Vagina (tissue), 2 donors: ENCODE data around the gene GRHPR. TPM values are rescaled to one million over a fixed set of nuclear protein-coding genes. Genes with fewer than 3 reads are reported as not detected.

Experiments
- DNase-seq, 2 donors: peaks; one replicate each; pipeline ENCODE4 v3.0.0-alpha.2; 2017; ENCODE audit errors: extremely low spot score in 2 of 2
- H3K27ac ChIP-seq: fragments of 200-600 bp; sonication (generic); one replicate; pipeline ENCODE4 v1.5.1; 2019
- H3K27me3 ChIP-seq: fragments of 200-600 bp; sonication (generic); one replicate; pipeline ENCODE4 v1.5.1; 2019
- H3K36me3 ChIP-seq, 2 donors: fragments of 200-600 bp; sonication (generic); one replicate each; pipeline ENCODE4 v1.5.1; 2017 to 2019
- H3K4me1 ChIP-seq: fragments of 200-600 bp; sonication (generic); one replicate; pipeline ENCODE4 v1.5.1; 2019
- H3K4me3 ChIP-seq, 2 donors: fragments of 200-600 bp; sonication (generic); 1 replicate in 1 of 2; 2 replicates in 1 of 2; pipeline ENCODE4 v1.5.1; 2016 to 2019
- H3K9me3 ChIP-seq: fragments of 200-600 bp; sonication (generic); one replicate; pipeline ENCODE4 v1.5.1; 2019
- POLR2A ChIP-seq, 2 donors: fragments of 450-650 bp; IDR thresholded peaks; one replicate each; pipeline ENCODE4 v1.6.1; 2017; ENCODE audit warnings: antibody characterized with exemption in 2 of 2, mild to moderate bottlenecking in 2 of 2, moderate library complexity in 2 of 2
- POLR2AphosphoS5 ChIP-seq, 2 donors: sonication (generic); formaldehyde crosslinking; IDR thresholded peaks; one replicate each; pipeline ENCODE4 v1.9.0; 2017; ENCODE audit warnings: antibody characterized with exemption in 2 of 2, mild to moderate bottlenecking in 2 of 2, low read depth in 1 of 2; ENCODE audit not compliant: insufficient read depth in 1 of 2
- intact Hi-C: fragments of 100-400 bp; cut with DNase I; formaldehyde crosslinking; loops from one replicate; pipeline ENCODE4 v1.15.1; 2023
- total RNA-seq: library from RNA; depleted of rRNA; stranded (reverse); fragments of >200 nt; gene quantifications from one replicate; pipeline ENCODE4 v1.2.3, GENCODE V29; 2016
- TF ChIP-seq, protein P1 (sequence below), 3 experiments: fragments of 450-650 bp in 2 of 3; fragments of 200-600 bp in 1 of 3; sonication (generic) in 1 of 3; IDR thresholded peaks; one replicate each; pipeline ENCODE4 v1.5.1; 2017 to 2019; ENCODE audit warnings: antibody characterized with exemption in 3 of 3, mild to moderate bottlenecking in 2 of 3, moderate library complexity in 2 of 3

The GRHPR gene
- total RNA-seq, 1 donor from 2014 or later: 134 TPM

DNA sequence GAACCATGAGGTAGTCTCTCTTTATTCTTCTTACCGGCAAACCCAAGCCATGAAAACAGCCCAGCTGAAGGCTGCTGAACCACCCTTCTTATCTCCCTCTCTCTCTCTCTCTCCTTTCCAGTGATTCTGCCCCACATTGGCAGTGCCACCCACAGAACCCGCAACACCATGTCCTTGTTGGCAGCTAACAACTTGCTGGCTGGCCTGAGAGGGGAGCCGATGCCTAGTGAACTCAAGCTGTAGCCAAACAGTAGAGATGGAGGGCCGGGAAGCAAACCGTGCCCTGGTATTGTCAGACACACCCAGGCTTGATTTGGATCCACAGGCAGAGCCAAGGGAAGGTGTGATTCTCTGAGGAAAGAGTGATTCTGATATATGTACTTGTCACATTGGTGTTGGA, 14.0 kb downstream of the GRHPR start:
- intact Hi-C loops: no loop called here
- H3K4me3 ChIP-seq: no peak overlapping the region
- H3K27me3 ChIP-seq: no peaks in the 10 kb centered on the region
- no peak overlapping the region for H3K27ac ChIP-seq
- no peak for DNase-seq
- H3K9me3 ChIP-seq: no peaks in the 10 kb centered on the region
- TF ChIP-seq POLR2AphosphoS5 (IDR thresholded peaks at IDR 0.05; ENCODE audit: insufficient read depth in 1 of 2, low read depth in 1 of 2): no peak
- TF ChIP-seq, protein P1, sequence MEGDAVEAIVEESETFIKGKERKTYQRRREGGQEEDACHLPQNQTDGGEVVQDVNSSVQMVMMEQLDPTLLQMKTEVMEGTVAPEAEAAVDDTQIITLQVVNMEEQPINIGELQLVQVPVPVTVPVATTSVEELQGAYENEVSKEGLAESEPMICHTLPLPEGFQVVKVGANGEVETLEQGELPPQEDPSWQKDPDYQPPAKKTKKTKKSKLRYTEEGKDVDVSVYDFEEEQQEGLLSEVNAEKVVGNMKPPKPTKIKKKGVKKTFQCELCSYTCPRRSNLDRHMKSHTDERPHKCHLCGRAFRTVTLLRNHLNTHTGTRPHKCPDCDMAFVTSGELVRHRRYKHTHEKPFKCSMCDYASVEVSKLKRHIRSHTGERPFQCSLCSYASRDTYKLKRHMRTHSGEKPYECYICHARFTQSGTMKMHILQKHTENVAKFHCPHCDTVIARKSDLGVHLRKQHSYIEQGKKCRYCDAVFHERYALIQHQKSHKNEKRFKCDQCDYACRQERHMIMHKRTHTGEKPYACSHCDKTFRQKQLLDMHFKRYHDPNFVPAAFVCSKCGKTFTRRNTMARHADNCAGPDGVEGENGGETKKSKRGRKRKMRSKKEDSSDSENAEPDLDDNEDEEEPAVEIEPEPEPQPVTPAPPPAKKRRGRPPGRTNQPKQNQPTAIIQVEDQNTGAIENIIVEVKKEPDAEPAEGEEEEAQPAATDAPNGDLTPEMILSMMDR (IDR thresholded peaks at IDR 0.05): no peak
- TF ChIP-seq POLR2A (IDR thresholded peaks at IDR 0.05): no peak
- peaks cover 17% of the 10 kb centered on the region for H3K4me1 ChIP-seq
- peaks cover 0 to 58% of the 10 kb centered on the region in 2 donors for H3K36me3 ChIP-seq

DNA sequence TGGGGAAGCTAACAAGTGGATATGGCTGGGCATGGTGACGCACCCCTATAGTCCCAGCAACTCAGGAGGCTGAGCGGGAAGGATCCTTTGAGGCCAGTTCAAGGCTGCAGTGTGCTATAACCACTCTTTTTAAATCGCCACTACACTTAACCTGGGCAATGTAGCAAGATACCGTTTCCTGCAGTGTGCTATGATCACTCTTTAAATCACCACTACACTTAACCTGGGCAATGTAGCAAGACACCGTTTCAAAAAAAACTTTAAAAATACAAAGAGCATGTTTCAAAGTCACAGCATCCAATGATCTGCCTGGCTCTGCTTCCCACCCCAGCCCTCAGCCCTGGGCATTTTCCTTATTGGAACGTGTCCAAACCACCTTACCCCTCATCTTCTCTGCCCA, 14.5 kb downstream of the GRHPR start:
- H3K4me1 ChIP-seq: peaks cover 17% of the 10 kb centered on the region
- DNase-seq: no peak
- no peak overlapping the region for H3K27ac ChIP-seq
- H3K9me3 ChIP-seq: no peaks in the 10 kb centered on the region
- intact Hi-C loops: no loop called here
- peaks cover 0 to 63% of the 10 kb centered on the region in 2 donors for H3K36me3 ChIP-seq
- no peak for TF ChIP-seq POLR2A (IDR thresholded peaks at IDR 0.05)
- no peak for TF ChIP-seq POLR2AphosphoS5 (IDR thresholded peaks at IDR 0.05; ENCODE audit: insufficient read depth in 1 of 2, low read depth in 1 of 2)
- TF ChIP-seq, protein P1 (IDR thresholded peaks at IDR 0.05): no peak
- H3K4me3 ChIP-seq: no peak overlapping the region
- no peaks in the 10 kb centered on the region for H3K27me3 ChIP-seq

DNA sequence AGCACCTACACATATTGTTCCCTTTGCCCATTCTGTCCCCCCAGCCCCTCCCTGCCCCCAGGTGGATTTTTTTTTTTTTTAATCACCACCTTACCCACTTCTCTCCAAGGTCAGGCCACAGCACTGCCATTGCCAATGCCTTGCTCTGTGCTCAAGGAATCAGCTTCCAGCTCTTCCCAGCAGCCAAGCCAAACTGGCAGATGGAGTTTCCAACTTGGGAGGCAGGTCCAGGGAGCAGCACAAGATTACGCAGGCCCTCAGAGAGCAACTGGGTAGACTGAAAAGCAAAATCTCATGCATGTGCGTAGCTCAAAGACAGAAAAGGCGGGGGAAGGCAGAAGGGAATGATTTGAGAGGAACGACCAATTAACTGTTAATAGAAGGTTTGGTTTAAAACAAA, 15.1 kb downstream of the GRHPR start:
- H3K36me3 ChIP-seq: peaks cover 0 to 66% of the 10 kb centered on the region in 2 donors
- no peak overlapping the region for H3K27ac ChIP-seq
- intact Hi-C loops: no loop called here

DNA sequence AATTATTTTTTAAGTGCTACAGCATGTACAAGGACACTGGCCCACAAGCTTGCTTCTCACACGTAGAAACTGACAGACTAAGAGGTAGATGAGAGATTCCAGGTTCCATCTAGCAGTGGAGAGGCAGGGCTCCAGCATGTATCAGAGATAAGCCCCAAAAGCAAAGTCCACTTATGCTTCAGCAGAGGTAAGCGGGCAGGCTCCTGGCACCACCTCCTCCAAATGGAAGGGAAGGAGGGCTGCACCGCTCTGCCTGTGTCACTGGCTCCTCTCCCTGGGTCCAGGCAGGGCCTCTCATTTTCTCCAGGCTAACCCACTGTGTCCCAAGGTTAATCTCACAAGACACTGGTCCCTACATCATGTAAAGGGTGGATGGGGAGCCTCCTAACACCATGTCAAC, 15.9 kb downstream of the GRHPR start:
- Histone ChIP-seq H3K36me3 (peaks cover 0 to 63% of the 10 kb centered on the region in 2 donors), H3K4me1 (peaks cover 9% of the 10 kb centered on the region), H3K27ac (no peak overlapping the region), H3K27me3 (no peaks in the 10 kb centered on the region), H3K9me3 (no peaks in the 10 kb centered on the region), H3K4me3 (no peak overlapping the region)
- intact Hi-C loops: no loop called here
- TF ChIP-seq, protein P1 (IDR thresholded peaks at IDR 0.05): no peak
- TF ChIP-seq POLR2AphosphoS5 (IDR thresholded peaks at IDR 0.05; ENCODE audit: insufficient read depth in 1 of 2, low read depth in 1 of 2) (no peak), POLR2A (IDR thresholded peaks at IDR 0.05) (no peak)
- no peak for DNase-seq

More for the DNA sequence above, 15.1 kb downstream of the GRHPR start:
- Histone ChIP-seq H3K27me3 (no peaks in the 10 kb centered on the region), H3K4me1 (peaks cover 16% of the 10 kb centered on the region), H3K9me3 (no peaks in the 10 kb centered on the region), H3K4me3 (no peak overlapping the region)
- DNase-seq: no peak
- TF ChIP-seq POLR2A (IDR thresholded peaks at IDR 0.05) (no peak), POLR2AphosphoS5 (IDR thresholded peaks at IDR 0.05; ENCODE audit: insufficient read depth in 1 of 2, low read depth in 1 of 2) (no peak)
- TF ChIP-seq, protein P1 (IDR thresholded peaks at IDR 0.05): no peak

DNA sequence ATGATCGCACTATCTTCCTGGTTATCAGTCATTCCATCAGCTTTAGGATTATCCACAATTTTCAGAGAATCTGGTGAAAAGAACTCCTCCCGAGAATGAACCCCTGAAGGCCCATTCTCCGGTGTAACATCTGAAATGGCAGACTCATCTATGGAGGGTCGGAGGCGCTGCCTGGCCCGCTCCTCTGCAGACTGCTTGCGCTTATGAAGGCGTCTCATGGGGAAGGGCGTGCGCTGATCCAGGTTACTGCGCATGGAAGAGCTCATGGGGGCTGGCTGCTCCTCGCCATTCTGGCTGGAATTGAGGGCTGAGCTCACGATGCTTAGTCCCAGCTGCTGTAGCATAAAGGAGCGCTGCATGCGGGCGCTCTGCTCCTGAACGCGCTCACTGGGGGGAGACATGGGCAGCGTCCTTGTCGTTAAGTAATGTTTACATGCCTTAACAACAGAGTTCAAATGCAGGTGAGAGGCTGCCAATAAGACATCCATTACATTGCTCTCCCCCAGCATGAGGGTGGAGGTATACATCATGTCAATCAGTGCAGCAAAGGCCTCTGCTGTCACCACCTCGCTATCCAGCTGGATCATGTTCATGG, 19.4 kb downstream of the GRHPR start:
- Histone ChIP-seq H3K9me3 (no peaks in the 10 kb centered on the region), H3K27ac (no peak overlapping the region), H3K36me3 (peaks cover 0 to 51% of the 10 kb centered on the region in 2 donors), H3K27me3 (no peaks in the 10 kb centered on the region), H3K4me3 (no peak overlapping the region), H3K4me1 (no peaks in the 10 kb centered on the region)
- intact Hi-C loops: no loop called here
- no peak for TF ChIP-seq POLR2AphosphoS5 (IDR thresholded peaks at IDR 0.05; ENCODE audit: insufficient read depth in 1 of 2, low read depth in 1 of 2)
- no peak for DNase-seq
